Ovary (tissue), 3 donors: ENCODE measurements around the gene HTR2A.

ENCODE experiments used
- CTCF ChIP-seq, 3 donors: fragments of 450-650 bp in 2 of 3; fragments of 200-600 bp in 1 of 3; IDR thresholded peaks; one replicate each; pipeline versions ENCODE4 v1.5.1 to v1.8.0; 2016 to 2022; ENCODE audit warnings: antibody characterized with exemption in 3 of 3, mild to moderate bottlenecking in 1 of 3
- EP300 ChIP-seq: sonication (generic); formaldehyde crosslinking; IDR thresholded peaks from one replicate; pipeline ENCODE4 v1.6.1; 2017; ENCODE audit warnings: antibody characterized with exemption
- POLR2A ChIP-seq: fragments of 450-650 bp; IDR thresholded peaks from one replicate; pipeline ENCODE4 v1.6.1; 2017; ENCODE audit warnings: antibody characterized with exemption, mild to moderate bottlenecking, moderate library complexity
- donor health status: DM: no; HTN: no; CAD: no.

DNA sequence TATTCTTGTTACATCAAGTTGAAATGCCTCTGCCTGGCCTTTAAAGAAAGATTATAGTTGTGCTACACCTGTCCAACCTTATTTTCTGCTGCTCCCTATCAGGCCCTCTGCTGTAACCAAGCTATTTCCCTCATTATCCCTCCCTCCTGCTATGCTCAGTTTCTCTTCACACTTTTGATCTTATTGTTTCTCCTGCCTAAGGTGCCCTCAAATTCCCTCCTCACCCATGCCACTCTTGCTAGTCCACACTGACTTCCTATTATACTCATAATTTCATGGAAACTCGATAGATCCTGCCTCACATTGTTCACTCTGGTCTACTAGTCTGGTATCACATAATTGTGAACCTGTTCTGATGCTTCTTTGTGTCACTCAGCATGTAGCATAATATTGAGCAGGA lies 80.5 kb downstream of the HTR2A start:
- TF ChIP-seq CTCF (IDR thresholded peaks at IDR 0.05) (no peak), POLR2A (no peak), EP300 (no peak)
